Right atrium auricular region (tissue), 2 donors: ENCODE data around the gene RNU1-3. TPM values are rescaled to one million over a fixed set of nuclear protein-coding genes. Genes with fewer than 3 reads are reported as not detected.
"Not testable (repeated sequence)": the region's sequence is repeated elsewhere in the genome, so short reads cannot be mapped to it uniquely, and the experiment has no call there.

ENCODE experiments used
- DNase-seq: peaks from one replicate; pipeline ENCODE4 v3.0.0-alpha.2; 2019; ENCODE audit warnings: low spot score
- H3K27ac ChIP-seq, 2 donors: fragments of 200-600 bp; sonication (generic); 1 replicate in 1 of 2; 2 replicates in 1 of 2; pipeline ENCODE4 v1.5.1; 2016 to 2019
- H3K27me3 ChIP-seq, 2 donors: fragments of 200-600 bp; sonication (generic); one replicate each; pipeline versions ENCODE4 v1.5.1 to v1.6.0; 2017 to 2019
- H3K36me3 ChIP-seq: fragments of 200-600 bp; sonication (generic); one replicate; pipeline ENCODE4 v1.5.1; 2016
- H3K4me1 ChIP-seq, 2 donors: fragments of 200-600 bp; sonication (generic); one replicate each; pipeline versions ENCODE4 v1.5.1 to v1.6.0; 2017 to 2019
- H3K4me3 ChIP-seq, 2 donors: fragments of 200-600 bp; sonication (generic); 1 replicate in 1 of 2; 2 replicates in 1 of 2; pipeline ENCODE4 v1.5.1; 2017 to 2019; ENCODE audit warnings: mild to moderate bottlenecking in 1 of 2, moderate library complexity in 1 of 2
- H3K9me3 ChIP-seq, 2 donors: fragments of 200-600 bp; sonication (generic); one replicate each; pipeline ENCODE4 v1.5.1; 2019
- total RNA-seq, 2 donors: library from RNA; depleted of rRNA; stranded (reverse); fragments of >200 nt; gene quantifications; one replicate each; pipeline ENCODE4 v1.1.0, GENCODE V29; 2016

The RNU1-3 gene
- total RNA-seq, 2 donors from 2014 or later, result not detected

GRCh38 chr1:16658234-16658633 lies 8.5 kb downstream of the RNU1-3 start:
- H3K36me3 ChIP-seq, DNase-seq, H3K9me3 ChIP-seq, H3K4me3 ChIP-seq, H3K27me3 ChIP-seq, H3K4me1 ChIP-seq, H3K27ac ChIP-seq: not testable (repeated sequence)

GRCh38 chr1:16656981-16657683 lies 9.6 kb downstream of the RNU1-3 start:
- H3K4me1 ChIP-seq, H3K36me3 ChIP-seq, H3K4me3 ChIP-seq, H3K27me3 ChIP-seq, H3K9me3 ChIP-seq, H3K27ac ChIP-seq, DNase-seq: not testable (repeated sequence)

GRCh38 chr1:16656574-16656973 lies 10.2 kb downstream of the RNU1-3 start:
- H3K4me1 ChIP-seq, H3K9me3 ChIP-seq, DNase-seq, H3K27ac ChIP-seq, H3K36me3 ChIP-seq, H3K4me3 ChIP-seq, H3K27me3 ChIP-seq: not testable (repeated sequence)

- H3K4me3 ChIP-seq, H3K27me3 ChIP-seq, DNase-seq, H3K4me1 ChIP-seq, H3K36me3 ChIP-seq, H3K27ac ChIP-seq, H3K9me3 ChIP-seq: not testable (repeated sequence)
Observed at GRCh38 chr1:16651560-16651959, 15.2 kb downstream of the RNU1-3 start.

GRCh38 chr1:16649960-16650359 lies 16.8 kb downstream of the RNU1-3 start:
- not testable (repeated sequence) for H3K36me3 ChIP-seq, H3K27me3 ChIP-seq, H3K27ac ChIP-seq, H3K4me3 ChIP-seq, H3K9me3 ChIP-seq
- H3K4me1 ChIP-seq, result peaks cover 0 to 10% of the 10 kb centered on the region in 2 donors
- peak; percentile 57 for DNase-seq

GRCh38 chr1:16649390-16649789 lies 17.4 kb downstream of the RNU1-3 start:
- DNase-seq, result peak; percentile 55
- H3K36me3 ChIP-seq, H3K27ac ChIP-seq, H3K9me3 ChIP-seq, H3K4me3 ChIP-seq, H3K27me3 ChIP-seq: not testable (repeated sequence)
- peaks cover 0 to 13% of the 10 kb centered on the region in 2 donors for H3K4me1 ChIP-seq

- not testable (repeated sequence) for H3K36me3 ChIP-seq, H3K27ac ChIP-seq, H3K27me3 ChIP-seq, DNase-seq, H3K9me3 ChIP-seq, H3K4me3 ChIP-seq
- H3K4me1 ChIP-seq, result peaks cover 0 to 17% of the 10 kb centered on the region in 2 donors
Observed at GRCh38 chr1:16648756-16649155, 18.0 kb downstream of the RNU1-3 start.

GRCh38 chr1:16648250-16648649 lies 18.5 kb downstream of the RNU1-3 start:
- not testable (repeated sequence) for H3K9me3 ChIP-seq, H3K36me3 ChIP-seq, H3K27me3 ChIP-seq, DNase-seq, H3K27ac ChIP-seq
- peaks cover 0 to 22% of the 10 kb centered on the region in 2 donors for H3K4me1 ChIP-seq
- peak overlapping the region in 1 of 2 donors; percentile 29 for H3K4me3 ChIP-seq

GRCh38 chr1:16647179-16648176 lies 19.3 kb downstream of the RNU1-3 start:
- Histone ChIP-seq H3K4me3 (peak overlapping the region in 1 of 2 donors; percentile 29), H3K4me1 (peaks cover 0 to 30% of the 10 kb centered on the region in 2 donors)
- not testable (repeated sequence) for H3K9me3 ChIP-seq, H3K36me3 ChIP-seq, H3K27ac ChIP-seq, DNase-seq, H3K27me3 ChIP-seq

- DNase-seq, H3K27me3 ChIP-seq, H3K4me3 ChIP-seq, H3K27ac ChIP-seq, H3K9me3 ChIP-seq, H3K36me3 ChIP-seq: not testable (repeated sequence)
- H3K4me1 ChIP-seq, result peaks cover 0 to 38% of the 10 kb centered on the region in 2 donors
Observed at GRCh38 chr1:16646716-16647115, 20.0 kb downstream of the RNU1-3 start.

GRCh38 chr1:16646061-16646664 lies 20.6 kb downstream of the RNU1-3 start:
- not testable (repeated sequence) for H3K4me3 ChIP-seq, H3K27ac ChIP-seq, H3K27me3 ChIP-seq, H3K36me3 ChIP-seq, H3K9me3 ChIP-seq
- DNase-seq, result peak; percentile 58
- H3K4me1 ChIP-seq, result peaks cover 0 to 43% of the 10 kb centered on the region in 2 donors

GRCh38 chr1:16645271-16646060 lies 21.3 kb downstream of the RNU1-3 start:
- DNase-seq, result peak; percentile 75
- not testable (repeated sequence) for H3K27me3 ChIP-seq, H3K9me3 ChIP-seq, H3K36me3 ChIP-seq
- Histone ChIP-seq H3K4me3 (peak overlapping the region; percentile 53 to 70), H3K4me1 (peaks cover 0 to 43% of the 10 kb centered on the region in 2 donors), H3K27ac (peak overlapping the region; percentile 81 to 83)
